ENCODE measurements around the gene NTRK3. TPM values are rescaled to one million over a fixed set of nuclear protein-coding genes. Genes with fewer than 3 reads are reported as not detected.

Gene NTRK3
- polyA plus RNA-seq, 3 donors = 0.79 to 3.0 (median 2.0) TPM

Other genes with a start within 250 kb of the NTRK3 start
- 10 to 100 TPM; 21.0 to 72.4 (median 37.0) TPM for gene MRPL46, start 210.6 kb upstream of the NTRK3 start, polyA plus RNA-seq
- gene MRPS11, start 211.0 kb upstream of the NTRK3 start, polyA plus RNA-seq = 10 to 100 TPM; 31.3 to 66.7 (median 38.0) TPM

All from adipose tissue (tissue), 3 donors.